Measurements from ENCODE around the gene SLC4A9.
"Not testable (repeated sequence)": the region's sequence is repeated elsewhere in the genome, so short reads cannot be mapped to it uniquely, and the experiment has no call there.

The SLC4A9 gene

DNA sequence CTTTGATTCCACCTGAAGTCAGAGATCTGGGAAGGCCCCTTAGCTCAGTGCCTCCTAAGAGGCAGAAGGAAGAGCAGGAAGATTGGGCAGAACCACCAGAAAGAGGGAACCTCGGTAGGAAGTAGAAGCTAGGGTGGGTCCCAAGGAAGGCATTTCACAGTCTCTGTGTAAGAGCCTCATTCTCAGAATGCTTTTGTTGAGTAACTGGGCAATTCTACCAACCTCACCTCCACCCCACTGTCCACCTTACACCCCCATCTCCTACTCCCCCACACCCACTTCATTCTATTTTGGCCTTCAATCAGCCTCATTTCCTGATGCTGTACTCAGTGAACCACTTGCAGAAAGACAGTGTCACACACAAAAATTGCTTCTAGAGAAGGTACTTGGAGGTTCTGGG lies 17.1 kb upstream of the SLC4A9 start:
- no peak overlapping the region for H3K4me3 ChIP-seq (ENCODE audit: low read depth, low read length)
- no peak for DNase-seq (ENCODE audit: low read depth)
- TF ChIP-seq, protein P1, sequence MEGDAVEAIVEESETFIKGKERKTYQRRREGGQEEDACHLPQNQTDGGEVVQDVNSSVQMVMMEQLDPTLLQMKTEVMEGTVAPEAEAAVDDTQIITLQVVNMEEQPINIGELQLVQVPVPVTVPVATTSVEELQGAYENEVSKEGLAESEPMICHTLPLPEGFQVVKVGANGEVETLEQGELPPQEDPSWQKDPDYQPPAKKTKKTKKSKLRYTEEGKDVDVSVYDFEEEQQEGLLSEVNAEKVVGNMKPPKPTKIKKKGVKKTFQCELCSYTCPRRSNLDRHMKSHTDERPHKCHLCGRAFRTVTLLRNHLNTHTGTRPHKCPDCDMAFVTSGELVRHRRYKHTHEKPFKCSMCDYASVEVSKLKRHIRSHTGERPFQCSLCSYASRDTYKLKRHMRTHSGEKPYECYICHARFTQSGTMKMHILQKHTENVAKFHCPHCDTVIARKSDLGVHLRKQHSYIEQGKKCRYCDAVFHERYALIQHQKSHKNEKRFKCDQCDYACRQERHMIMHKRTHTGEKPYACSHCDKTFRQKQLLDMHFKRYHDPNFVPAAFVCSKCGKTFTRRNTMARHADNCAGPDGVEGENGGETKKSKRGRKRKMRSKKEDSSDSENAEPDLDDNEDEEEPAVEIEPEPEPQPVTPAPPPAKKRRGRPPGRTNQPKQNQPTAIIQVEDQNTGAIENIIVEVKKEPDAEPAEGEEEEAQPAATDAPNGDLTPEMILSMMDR (IDR thresholded peaks at IDR 0.05; ENCODE audit: low read depth, low read length, missing control alignments): no peak
- in situ Hi-C loops (cut with HindIII; ENCODE audit: low sequenced_read_pairs): no loop called here

DNA sequence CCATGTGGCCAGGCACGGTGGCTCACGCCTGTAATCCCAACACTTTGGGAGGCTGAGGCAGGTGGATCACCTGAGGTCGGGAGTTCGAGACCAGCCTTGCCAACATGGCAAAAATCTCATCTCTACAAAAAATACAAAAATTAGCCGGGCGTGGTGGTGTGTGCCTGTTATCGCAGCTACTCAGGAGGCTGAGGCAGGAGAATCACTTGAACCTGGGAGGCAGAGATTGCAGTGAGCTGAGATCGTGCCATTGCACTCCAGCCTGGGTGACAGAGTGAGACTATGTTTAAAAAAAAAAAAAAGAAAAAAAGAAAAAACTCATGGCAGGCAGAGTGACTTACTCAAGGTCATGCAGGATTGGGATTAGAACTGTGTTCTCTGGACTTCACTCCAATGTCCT lies 16.1 kb upstream of the SLC4A9 start:
- in situ Hi-C loops (cut with HindIII; ENCODE audit: low sequenced_read_pairs); H3K4me3 ChIP-seq (ENCODE audit: low read depth, low read length): not testable (repeated sequence)

DNA sequence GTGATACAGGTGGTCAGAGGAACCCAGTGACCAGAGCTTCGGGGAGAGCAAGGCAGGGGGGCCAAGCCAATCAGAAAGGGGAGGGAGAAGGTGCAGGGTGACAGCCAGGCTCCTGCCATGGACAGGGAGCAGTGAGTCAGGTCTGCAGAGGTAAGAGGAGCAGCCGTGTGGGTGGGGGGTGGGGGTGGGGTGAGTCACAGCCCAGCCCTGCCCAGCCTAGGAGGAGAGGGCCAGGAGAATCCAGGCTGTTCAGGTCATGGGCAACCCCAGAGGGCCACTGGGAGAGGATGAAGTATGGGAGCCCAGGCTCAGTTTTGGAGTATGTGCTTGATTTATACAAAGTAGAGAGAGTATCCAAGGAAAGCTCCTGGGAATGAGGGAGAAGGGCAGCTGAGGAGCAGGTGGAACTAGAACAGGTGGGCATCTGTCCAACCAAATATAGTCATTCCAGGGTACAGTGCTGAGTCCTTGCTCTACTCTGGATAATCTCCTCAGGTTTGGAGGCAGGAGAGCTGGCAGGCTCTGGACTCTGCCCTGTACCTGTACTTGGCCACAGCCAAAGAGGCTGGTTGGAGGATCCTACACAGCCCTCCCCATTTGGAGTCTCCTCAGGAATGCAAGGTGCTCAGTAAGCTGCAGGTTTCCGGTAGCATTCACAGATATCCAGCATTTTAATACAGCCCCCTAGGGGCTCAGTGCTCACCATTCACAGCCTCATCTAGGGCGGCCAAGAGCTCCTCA lies 15.1 kb upstream of the SLC4A9 start:
- TF ChIP-seq, protein P1 (IDR thresholded peaks at IDR 0.05; ENCODE audit: low read depth, low read length, missing control alignments): no peak
- in situ Hi-C loops (cut with HindIII; ENCODE audit: low sequenced_read_pairs): loop anchor here (5.0 kb wide), 3 partner anchors 33 to 113 kb away; no protein-coding TSS in a partner anchor
- H3K4me3 ChIP-seq (ENCODE audit: low read depth, low read length): peak overlapping the region; percentile 55
- no peak for DNase-seq (ENCODE audit: low read depth)

More for the DNA sequence above, 16.1 kb upstream of the SLC4A9 start:
- not testable (repeated sequence) for DNase-seq (ENCODE audit: low read depth)

DNA sequence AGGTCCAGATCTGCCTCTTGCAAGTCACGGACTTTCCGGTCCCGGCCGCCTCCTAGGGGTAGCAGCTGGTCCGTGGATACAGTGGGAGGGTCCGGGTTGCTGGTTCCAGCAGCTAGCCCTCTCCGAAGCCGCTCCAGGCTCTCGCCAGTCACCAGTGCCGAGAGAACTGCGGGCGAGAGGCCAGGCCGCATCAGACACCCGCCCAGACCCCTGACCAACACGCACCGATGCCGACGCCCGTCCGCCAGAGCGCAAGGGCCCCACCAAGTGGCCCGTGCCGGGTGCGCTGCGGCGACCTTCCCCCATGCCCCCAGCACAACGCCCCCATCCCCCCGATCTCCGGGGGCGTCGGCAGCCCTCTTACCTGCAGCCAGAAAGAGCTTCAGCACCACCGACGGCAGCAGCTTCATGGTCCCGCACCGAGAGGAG lies 14.1 kb upstream of the SLC4A9 start:
- H3K4me3 ChIP-seq (ENCODE audit: low read depth, low read length): peak overlapping the region; percentile 55
- in situ Hi-C loops (cut with HindIII; ENCODE audit: low sequenced_read_pairs): loop anchor here (5.0 kb wide), 3 partner anchors 34 to 114 kb away; no protein-coding TSS in a partner anchor
- TF ChIP-seq, protein P1 (IDR thresholded peaks at IDR 0.05; ENCODE audit: low read depth, low read length, missing control alignments): peak; percentile 57
- peak; percentile 29 for DNase-seq (ENCODE audit: low read depth)

DNA sequence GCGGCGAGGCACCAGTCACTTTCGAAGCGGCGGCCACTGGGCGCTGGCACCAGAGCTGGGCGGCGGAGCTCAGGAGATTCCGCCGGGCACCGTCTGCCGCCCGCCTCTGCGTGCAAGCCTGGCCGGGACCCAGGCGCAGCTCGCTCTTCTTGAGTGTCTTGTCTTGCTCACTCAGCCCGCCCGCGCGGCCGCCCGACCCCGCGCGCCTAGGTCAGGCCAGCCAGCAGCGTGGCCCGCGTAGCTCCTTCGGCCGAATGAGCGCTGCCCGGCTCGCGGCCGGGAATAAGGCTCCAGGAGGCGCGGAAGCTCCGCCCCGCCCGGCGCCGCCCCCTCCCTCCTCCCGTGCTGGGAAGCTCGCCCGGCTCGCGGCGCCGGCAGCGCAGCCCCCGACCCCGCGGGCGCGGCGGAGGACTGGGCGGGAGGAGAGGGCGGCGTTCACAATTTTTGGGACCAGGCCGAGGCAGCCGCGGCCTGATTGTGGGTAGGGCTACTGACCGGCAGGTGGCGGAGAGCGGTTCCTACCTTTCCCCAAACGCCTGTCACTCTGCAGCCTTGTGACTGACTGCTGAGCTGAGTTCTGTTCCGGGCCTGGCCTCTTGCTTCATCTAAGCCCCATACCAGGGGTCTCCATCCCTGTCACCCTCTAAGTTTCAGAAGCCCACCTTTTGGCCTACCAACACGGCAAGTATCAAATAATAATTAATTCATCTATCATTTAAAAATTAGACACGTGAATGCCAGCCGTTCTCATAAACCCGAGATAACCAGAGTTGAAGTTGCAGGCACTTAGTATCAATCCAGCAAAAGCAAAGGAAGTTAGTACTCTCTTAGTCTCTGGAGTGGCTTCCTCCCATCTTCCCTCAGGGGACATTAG lies 13.4 kb upstream of the SLC4A9 start, which contains the start of gene HBEGF:
TSS of gene HBEGF (minus strand) at position 256 of the 874 bp plus-strand sequence. CDS start 275 bp downstream, outside the sequence.
- TF ChIP-seq, protein P1 (IDR thresholded peaks at IDR 0.05; ENCODE audit: low read depth, low read length, missing control alignments): peak; percentile 46
- in situ Hi-C loops (cut with HindIII; ENCODE audit: low sequenced_read_pairs): loop anchor here (5.0 kb wide), 3 partner anchors 34 to 114 kb away; no protein-coding TSS in a partner anchor
- H3K4me3 ChIP-seq (ENCODE audit: low read depth, low read length): peak within 1 kb of the TSS; percentile 55
- peak; percentile 39 for DNase-seq (ENCODE audit: low read depth)

DNA sequence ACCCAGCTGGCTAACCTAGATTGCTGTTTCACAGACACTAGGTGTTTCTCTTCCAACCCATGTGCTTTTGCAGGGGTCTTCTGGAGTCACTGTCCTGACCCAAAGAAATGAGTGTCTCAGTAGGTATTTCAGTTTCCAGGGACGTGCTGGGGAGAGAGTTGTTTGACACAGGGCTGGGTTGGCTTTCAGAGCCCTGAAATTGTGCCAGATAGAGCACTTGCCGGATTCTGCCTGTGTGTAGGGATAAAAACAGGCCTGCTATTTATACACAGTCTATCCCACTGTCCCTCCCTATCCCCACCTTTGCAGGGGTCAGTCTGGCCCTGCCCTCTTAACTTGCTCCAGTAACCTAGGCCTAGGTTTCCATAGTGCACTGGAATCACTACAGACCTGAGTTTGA lies 12.6 kb upstream of the SLC4A9 start:
- TF ChIP-seq, protein P1 (IDR thresholded peaks at IDR 0.05; ENCODE audit: low read depth, low read length, missing control alignments): no peak
- in situ Hi-C loops (cut with HindIII; ENCODE audit: low sequenced_read_pairs): loop anchor here (5.0 kb wide), 3 partner anchors 35 to 115 kb away; no protein-coding TSS in a partner anchor
- no peak overlapping the region for H3K4me3 ChIP-seq (ENCODE audit: low read depth, low read length)
- no peak for DNase-seq (ENCODE audit: low read depth)

All from astrocyte of the cerebellum (primary cell).